ENCODE measurements around the gene LOX.
"Not testable (repeated sequence)": the region's sequence is repeated elsewhere in the genome, so short reads cannot be mapped to it uniquely, and the experiment has no call there.

Gene LOX

DNA sequence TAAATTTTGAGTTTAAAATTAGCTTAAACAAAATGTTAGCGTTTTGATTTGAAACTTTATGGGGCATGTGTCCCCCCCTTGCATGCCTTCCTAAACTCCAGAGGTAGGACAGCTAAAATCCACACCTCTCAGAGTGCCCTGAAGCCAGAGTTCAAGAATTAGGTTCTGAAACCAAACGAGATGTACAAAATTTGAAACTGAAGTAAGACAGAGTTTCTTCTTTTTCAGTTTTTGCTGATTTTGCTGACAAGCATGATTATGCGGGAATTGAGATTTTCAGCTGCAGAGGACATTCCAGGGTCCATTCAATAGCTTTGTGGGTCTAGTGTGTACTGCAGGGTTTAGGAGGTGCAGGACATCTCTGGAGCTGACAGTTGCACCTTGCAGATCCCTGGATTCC, 17.1 kb upstream of the LOX start:
- DNase-seq = no peak

DNA sequence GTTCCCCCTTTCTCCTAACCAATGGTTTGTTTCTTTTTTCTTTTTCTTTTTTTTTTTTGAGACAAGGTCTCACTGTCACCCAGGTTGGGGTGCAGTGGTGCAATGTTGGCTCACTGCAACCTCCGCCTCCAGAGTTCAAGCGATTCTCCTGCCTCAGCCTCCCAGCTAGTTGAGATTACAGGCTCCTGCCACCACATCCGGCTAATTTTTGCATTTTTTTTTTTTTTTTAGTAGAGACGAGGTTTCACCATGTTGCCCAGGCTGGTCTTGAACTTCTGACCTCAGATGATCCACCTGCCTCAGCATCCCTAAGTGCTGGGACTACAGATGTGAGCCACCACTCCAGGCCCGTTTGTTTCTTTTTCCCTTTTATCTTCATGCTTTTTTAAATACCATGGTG, 16.2 kb upstream of the LOX start:
- DNase-seq = not testable (repeated sequence)

DNA sequence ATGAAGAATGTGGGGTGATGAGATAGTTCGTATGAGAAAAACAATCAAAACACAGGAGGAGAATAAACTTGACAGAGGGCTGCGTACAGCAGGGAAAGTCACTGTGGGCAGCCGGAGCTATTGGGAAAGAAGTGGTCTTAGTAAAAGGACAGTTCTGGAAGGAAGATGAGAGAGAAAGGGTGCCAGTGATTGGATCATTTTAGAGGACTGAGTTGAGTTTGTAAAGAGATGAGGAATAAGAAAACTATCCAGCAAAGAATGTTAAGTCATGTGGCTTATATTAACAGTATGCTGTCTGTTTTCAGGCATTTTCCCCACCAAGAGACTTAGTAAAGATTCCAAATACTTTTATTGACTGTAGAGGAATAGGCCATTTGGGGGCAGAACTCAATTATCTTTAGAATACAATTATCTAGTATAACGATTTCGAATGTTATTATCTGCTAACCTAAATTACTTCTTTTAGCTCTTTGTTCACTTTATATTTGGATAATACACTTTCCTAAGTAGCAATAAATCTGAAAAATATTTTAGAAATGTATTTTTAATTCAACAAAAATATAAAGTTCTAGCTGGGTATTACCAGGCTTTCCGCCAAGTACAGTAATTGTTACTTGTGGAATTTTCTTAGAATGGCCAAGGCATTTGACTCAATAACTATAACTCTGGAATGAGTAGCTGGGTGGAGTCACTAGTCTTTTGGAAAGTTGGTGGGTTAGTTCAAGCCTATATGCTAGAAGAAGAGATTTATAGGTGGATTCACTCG, 15.5 kb upstream of the LOX start:
- DNase-seq = no peak

DNA sequence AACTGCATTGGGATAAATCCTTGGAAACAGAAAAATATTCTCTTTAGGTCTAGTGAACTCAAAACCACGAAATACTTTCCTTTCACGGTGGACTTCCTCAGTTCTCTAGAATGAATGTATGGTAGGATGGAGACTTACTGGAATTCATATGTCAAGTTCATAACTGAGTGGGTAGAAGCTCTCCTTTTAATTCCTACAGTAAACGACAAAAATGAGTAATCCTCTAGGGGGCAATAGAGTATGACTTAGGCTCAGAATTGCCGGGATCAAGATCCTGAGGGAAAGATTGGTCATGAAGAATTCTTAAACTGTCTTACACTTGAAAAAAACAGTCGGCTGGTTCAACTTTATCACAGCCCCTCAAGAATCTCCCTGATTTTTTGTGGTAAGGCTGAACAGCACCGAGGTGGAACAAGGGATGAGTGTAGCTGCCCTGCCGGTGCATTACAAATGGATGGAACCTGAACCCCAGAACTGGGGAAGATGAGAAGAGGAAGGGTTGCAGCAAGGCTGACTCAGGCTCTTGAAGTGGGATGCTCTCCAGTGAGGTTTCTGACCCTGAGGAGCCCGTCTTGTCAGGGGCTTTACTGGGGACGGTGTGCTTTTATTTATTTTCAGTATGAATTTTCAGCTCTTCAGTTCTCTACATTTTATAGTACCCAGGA, 14.0 kb upstream of the LOX start:
- no peak for DNase-seq

DNA sequence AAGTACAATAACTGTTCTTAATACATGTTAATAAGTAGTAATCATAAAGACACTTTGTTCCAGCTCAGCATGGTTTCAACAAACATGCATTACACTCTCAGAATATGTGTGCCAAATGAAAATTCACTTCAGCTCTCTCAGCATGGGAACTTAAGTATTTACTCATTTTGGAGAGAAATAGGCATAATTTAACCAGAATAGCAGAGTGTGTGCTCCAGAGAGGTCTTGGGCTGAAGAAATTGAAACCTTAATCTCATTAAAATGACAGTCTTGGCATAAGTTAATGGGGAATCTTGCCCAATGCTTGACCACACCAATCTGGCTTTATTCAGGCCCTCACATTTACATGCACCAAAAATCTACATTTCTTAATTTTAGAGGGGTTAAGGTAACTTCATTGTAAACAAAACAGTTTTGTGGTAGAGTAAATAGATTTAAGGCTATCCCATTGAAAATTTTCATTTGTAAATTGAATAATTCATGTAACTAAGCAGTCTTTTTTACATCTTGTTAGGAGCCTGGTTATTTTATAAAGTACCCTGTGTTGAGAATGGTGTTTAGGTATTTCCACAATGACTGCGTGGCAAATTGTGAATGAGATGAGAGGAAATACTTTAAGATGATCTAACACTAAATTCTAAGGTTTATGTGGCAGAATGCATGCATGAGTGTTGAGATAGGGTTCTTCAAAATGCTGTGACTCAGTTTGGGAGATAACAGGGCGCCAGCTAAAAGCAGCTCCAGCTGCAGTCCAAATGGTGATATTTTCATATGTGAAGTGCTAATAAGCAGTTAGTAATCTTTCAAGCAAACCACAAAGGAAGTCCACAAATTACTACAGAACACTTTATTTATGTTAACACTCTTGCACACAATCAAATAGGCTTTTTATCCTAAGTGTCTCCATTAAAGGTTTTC, 11.3 kb upstream of the LOX start:
- no peak for DNase-seq

DNA sequence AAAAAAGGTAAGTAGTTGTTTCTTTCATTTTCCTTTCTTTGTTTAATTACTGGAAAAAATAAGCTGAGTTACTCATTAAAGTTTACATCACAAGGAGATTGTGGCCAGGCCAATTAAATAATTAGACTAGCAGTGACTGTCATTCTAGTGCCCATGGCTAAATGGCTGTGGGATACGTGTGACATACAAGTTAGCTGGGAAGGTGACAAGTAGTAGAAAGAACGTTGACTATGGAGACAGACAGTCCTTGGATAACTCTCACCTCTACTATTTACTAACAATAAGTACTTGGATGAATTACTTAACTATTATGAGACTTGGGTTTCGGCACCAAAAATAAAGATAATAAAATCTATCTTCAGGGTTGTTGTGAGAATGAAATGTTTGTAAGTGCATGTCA, 7.0 kb upstream of the LOX start:
- no peak for DNase-seq

DNA sequence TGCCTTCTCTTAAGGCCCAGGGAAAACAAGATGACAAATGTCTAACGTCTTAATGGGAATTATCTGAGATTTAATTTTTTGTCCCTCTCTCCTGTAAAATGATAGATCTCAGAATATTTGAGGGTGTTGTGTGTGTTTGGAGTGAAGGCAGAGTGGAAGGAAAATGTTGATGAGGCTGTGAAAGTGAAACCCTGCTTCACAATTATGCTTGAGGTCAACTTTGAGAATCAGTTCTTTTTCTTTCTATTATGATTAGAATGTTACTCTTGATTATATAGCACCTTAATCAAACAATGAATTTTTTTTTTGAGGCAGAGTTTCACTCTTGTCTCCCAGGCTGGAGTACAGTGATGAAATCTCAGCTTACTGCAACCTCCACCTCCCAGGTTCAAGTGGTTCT, 5.5 kb upstream of the LOX start:
- no peak for DNase-seq

DNA sequence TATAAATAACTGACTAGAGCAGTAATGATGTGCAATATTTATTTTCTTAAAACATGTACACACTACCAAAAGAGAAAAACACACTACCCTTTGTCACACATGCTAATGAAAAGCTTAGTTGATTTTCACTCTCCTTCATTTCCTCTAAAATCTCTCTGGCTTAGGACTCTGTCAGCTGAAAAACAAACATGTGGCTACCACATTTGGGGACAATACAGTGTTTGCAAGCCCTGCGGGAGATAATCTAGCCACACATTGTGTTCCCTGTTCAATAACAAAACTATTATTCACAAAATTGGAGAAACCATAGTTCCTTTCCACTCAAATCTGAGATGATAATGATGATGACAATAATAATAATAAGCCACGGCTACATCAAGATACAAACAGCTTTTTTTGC, 3.5 kb upstream of the LOX start:
- DNase-seq = no peak

DNA sequence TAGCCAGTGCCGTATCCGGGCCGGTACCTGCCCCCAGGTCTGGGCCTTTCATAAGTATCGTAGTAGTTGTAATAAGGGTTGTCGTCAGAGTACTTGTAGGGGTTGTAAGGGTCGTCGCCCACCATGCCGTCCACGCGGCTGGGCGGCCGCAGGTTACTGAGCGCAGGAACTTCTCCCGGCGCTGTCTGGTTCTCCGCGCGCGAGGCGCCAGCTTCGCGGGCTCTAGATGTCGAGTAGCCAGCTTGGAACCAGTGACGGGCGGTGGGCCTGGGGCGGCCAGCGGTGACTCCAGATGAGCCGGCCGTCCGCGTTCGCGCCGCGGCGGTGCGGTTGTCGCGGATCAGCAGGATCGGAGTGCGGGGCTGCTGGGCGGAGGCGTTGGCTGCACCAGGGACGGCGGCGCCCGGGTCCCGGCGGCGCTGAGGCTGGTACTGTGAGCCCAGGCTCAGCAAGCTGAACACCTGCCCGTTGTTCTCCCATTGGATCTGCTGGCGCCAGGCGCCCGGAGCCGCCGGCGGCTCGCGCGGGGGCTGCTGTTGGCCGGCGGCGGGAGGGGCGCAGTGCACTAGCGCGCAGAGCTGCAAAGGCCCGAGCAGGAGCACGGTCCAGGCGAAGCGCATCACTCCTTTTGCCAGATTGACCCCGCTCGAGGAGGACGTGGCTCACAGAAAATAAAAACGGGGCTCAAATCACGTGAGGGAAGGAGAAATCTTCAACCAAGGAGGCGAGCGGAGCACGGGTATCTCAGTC, 518 bp downstream of the LOX start:
- DNase-seq = peak; percentile 29

DNA sequence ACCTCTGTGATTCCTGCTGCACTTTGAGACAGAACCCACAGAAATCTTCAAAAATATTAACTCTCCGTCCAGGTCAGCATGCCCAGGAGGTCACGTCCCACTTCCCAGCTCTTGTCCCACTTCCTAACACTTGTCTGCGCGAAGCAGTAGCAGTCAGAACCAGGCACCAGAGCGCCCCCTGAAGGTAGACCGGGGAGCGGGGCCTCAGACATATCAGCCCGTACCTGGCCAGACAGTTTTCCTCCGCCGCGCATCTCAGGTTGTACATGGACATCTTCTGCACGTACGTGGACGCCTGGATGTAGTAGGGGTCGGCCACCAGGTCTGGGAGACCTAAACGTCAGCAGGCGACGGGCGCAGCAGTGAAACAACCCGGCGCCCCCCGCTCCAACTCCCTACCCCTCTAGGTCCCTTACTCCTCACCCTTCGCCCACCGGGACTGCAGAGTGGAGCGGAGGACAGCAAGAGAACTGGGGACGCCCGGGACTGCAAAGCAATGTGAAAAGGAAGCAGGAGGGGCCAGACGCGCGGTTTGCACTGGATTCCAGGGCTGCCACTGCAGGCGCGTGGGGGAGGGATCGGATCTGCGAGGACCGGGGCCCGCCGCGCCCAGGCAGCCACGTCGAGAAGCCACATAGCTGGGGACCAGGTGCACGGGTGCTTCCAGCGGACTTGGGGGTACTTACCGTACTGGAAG, 1.2 kb downstream of the LOX start:
- peak; percentile 70 for DNase-seq

DNA sequence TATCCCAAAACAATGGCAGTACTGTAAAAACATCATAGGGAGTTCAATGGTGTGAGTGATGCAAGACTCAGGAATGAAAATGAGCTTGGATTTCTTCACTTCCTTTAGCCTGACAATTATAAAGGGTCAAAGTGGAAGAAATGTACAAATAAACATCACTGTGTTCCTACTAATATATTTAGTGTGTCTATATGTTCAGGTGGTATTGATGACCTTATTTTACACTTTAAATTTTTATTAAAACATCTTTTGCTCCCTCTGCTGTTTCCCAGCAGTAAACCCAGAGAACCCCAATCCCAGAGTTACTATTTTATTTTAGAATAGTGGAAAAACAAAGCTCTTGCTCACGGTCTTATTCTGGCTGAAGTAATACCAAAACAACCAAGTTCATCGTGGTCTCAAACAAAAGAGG, 2.0 kb downstream of the LOX start:
- DNase-seq = no peak

DNA sequence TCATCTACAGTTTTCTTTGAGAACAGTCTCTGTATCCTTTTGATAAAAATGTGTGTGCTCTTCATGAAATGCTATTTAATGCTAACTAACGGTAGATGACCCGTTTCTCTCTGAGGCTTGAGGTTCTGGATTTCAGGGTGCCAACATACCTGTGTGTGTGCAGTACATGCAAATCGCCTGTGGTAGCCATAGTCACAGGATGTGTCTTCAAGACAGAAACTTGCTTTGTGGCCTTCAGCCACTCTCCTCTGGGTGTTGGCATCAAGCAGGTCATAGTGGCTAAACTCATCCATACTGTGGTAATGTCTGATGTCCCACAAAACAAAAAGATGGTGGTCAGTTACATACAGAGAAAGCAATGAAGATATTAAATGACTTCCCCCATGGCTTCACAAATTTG, 4.2 kb downstream of the LOX start:
- DNase-seq = no peak

DNA sequence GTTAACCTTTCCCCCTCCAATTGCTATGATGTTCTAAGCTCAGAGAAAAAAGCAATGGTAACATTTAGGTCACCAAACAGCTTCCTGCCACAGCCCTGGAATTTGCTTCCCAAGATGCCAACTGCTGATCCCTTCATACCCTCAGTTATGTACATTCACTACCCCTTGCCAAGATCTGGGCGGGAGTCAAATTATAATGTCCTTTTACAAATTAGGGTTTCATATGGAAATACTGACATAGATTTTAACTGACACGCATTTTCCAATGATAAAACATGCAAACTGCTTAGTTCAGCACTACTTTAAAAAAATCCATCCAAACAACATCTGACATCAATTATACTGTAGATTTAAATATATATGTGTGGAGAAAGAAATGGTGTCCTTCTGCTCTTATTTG, 5.0 kb downstream of the LOX start:
- DNase-seq = no peak

DNA sequence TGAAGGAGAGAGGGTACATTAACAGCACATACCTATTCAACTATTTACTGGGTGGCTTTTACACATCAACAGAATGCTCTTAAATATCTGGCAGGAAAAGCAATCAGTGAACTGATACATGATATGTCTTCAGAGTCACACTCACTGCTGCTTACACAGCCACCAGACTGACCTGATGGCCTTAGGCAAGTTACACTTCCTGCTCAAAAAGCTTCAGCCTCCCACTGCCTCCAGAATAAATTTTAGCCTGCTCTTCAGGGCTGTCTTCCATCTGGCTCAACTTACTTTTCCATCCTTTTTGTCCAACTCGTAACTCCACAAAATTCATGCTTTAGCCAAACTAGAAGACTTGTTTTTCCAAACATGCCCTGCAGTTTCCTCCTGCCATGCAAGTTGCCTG, 10.7 kb downstream of the LOX start:
- no peak for DNase-seq

DNA sequence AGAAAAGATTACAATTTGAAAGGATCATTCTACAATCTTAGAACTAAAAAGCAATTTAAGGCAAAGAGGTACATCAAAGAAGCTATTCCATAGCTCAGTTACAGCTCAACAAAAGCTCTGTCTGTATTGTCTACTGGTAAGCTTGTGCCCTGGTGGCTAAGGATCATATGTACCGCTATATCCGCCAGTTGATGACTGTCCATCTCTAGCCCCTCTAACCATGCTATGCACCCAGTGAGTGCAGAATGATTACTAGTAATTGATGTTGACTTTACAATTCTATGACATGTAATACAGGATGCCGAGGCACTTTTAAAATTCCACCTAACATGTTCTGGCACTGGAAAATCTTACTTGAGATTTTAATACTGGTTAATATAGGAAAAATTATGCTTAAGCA, 13.1 kb downstream of the LOX start:
- no peak for DNase-seq

DNA sequence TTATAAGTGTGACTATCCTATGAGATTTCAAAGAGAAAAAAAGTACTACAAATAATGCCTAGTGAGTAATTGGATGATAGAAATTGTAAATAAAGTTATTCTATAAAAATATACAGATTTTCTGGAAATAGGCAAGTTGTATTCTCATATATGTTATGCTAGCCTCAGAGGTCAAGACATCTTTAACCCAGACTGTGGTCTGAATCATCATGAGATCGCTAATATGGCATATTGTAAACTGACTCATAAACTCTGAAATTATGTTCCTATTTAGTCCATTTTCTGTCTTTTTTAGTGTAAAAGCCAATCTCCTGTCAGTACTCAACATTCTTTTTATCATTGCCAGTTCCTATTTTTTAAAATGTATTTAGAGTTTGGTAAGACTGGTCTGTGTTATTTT, 14.2 kb downstream of the LOX start:
- no peak for DNase-seq

DNA sequence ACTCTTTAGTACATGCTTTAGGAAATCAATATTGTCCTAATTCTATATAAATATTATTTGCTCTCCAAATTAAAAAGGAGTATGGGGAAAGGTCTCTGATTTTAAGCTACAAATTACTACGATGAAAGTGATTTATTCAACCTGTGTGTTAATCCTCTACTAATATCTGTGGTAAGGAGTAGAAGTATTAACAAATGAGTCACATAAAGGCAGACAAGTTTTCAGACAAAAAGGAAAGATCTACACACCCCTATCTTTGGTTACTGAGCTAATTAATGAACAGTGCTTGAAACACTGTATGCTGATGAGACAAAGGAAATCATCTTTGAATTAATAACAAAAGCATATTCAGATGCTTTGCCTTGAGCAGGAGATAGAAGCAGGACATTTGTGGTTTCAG, 15.9 kb downstream of the LOX start:
- DNase-seq = no peak

DNA sequence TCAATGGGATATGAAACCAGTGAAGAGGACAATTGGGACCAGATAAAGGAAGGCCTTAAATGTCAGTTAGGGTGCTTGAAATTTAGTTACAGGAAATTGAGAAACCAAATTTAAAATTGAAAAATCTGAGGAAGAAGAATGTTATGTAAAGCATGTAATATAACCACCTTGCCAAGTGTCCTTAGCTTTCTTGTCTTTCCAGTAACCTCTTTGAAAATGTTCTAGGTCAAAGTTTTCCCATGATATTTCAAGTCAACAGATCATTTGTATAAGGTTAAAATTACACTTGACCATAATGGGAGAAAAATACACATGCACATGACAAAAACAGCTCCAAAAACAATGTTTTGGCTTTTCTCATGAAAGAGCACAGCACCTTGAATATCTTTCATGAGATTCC, 21.1 kb downstream of the LOX start:
- DNase-seq = no peak

DNA sequence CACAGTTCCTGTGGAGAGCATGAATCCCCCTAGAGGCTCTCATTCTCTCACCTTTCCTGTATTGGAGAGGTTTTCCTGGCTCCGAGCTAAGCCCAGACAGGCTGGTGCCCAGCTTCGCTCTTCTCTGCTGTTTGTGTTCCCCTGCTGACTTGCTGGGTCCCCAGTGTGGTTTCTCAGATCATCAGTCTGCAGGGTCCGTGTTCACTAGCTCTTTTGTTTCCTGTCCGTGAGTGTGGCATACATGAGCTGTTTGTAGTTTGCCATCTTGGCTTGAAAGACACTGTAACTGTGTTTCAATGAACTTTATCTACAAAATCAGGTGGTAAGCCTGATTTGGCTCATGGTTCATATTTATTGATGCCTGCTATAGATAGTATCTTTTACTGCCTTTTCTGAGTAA, 23.8 kb downstream of the LOX start:
- DNase-seq = no peak

DNA sequence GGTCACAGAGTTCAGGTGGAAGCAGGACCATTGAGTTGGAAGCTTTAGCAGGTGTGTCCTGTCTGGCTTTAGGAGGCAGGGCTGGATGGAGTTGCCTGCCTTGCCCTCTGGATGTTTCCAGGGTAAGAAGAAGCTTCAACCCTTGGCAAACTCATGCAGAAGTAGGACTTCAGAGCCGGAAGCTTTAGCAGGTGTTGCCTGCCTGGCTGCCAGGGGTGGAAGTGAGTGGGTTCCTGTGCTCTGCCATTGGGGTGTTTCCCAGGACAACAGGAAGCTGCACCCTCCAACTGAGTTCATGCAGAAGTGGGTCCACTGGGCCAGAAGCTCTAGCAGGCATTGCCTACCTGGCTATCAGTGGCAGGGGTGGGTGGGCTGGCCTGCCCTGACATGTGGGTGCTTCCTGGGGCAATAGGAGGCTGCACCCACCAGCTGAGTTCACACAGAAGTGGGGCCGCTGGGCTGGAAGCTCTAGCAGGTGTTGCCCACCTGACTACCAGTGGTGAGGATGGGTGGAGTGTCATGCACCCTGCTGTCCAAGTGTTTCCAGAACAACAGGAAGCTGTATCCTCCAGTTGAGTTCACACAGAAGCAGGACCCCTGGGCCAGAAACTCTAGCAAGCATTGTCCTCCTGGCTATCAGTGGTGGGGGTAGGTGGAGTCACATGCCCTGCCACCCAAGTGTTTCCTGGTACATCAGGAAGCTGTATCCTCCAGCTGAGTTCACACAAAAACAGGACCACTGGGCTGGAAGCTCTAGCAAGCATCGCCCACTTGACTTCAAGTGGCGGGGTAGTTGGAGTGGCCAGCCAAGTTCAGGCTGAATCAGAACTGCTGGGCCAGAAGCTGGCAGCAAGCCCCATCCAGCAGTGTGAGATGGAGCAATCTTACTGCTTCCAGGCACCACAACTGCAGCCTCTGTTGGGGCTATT, 24.6 kb downstream of the LOX start:
- DNase-seq = peak; percentile 3

DNA sequence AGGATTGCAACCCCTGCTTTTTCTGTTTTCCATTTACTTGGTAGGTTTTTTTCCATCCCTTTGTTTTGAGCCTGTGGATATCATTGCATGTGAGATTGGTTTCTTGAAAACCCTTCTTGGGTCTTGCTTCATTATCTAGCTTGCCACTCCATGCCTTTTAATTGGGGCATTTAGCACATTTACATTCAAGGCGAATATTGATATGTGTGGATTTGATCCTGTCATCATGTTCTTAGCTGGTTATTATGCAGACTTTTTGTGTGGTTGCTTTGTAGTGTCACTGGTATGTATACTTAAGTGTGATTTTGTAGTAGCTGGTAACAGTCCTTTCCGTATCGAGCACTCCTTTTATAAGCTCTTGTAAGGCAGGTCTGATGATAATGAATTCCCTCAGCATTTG, 26.5 kb downstream of the LOX start:
- DNase-seq = no peak

Measured in NCI-H510A treated with DMSO at 0.1 percent for 48 hours (cell line).